ENCODE data around the gene TNPO1. TPM values are rescaled to one million over a fixed set of nuclear protein-coding genes. Genes with fewer than 3 reads are reported as not detected.

Gene TNPO1
- total and polyA plus RNA-seq, 9 of the 15 experiments (the other 6 are each of a cell fraction or from before 2014, with no cell fraction given), result 20.8 to 176 (median 97.9) TPM

- FAIRE-seq, result no peak
- intact Hi-C loops (cut with micrococcal nuclease), result loop anchor here (2.0 to 10.0 kb wide), 3 partner anchors 231 to 475 kb away; no protein-coding TSS in a partner anchor
- Histone ChIP-seq H3K4me3 (no peak overlapping the region), H3K27ac (ENCODE audit: extremely low read depth, low read depth, low read length) (no peak overlapping the region), H3K27me3 (ENCODE audit: control insufficient read depth in 2 of 2, insufficient read depth in 2 of 2, low read length in 2 of 2) (no peaks in the 10 kb centered on the region), H4K20me1 (replicated peaks; ENCODE audit: control insufficient read depth, insufficient read depth, low read length) (no peaks in the 10 kb centered on the region), H2AFZ (ENCODE audit: low read depth, low read length) (no peak overlapping the region), H3K9me3 (replicated peaks; ENCODE audit: control insufficient read depth, insufficient read depth, low read depth, low read length) (no peaks in the 10 kb centered on the region), H3K9me1 (ENCODE audit: control insufficient read depth, insufficient read depth, low read length) (no peaks in the 10 kb centered on the region), H3K4me2 (ENCODE audit: insufficient read depth, low read length) (no peak overlapping the region), H3K4me1 (replicated peaks in 1 of 2; ENCODE audit: control insufficient read depth in 2 of 2, insufficient read depth in 2 of 2, low read length in 2 of 2) (peaks cover 0 to 12% of the 10 kb centered on the region in 2 experiments; a peak in 2 of 5 replicates), H3K9ac (ENCODE audit: insufficient read depth in 1 of 2, low read depth in 2 of 2, low read length in 2 of 2) (no peak overlapping the region), H3K36me3 (ENCODE audit: control insufficient read depth, insufficient read depth, low read length) (no peaks in the 10 kb centered on the region), H3K79me2 (ENCODE audit: control insufficient read depth, insufficient read depth, low read length) (no peaks in the 10 kb centered on the region)
- no peak for ATAC-seq
- in situ Hi-C loops (cut with MboI), result no loop called here
- WGBS (ENCODE audit: insufficient coverage, low coverage, missing lambda C conversion rate), result 40% methylated on average over 1 of the region's 1 CpG
- POLR2A ChIA-PET, result interaction anchor here (0.6 to 1.4 kb wide), 4 partner anchors 12 to 75 kb away, joined by 3 to 5 read pairs (median 3); no protein-coding TSS in a partner anchor
- no peak for DNase-seq (ENCODE audit: extremely low read depth in 1 of 4, low spot score in 3 of 4)
- CTCF ChIA-PET (ENCODE audit: low intra/inter-chr PET ratio), result no interaction called here
- no TSS peak for BruUV-seq (replicated peaks)
- TF ChIP-seq CLOCK (CRISPR knock-in tag; IDR thresholded peaks at IDR 0.05; ENCODE audit: borderline replicate concordance), result no peak
- no peak for TF ChIP-seq PBX2 (CRISPR knock-in tag; IDR thresholded peaks at IDR 0.05; ENCODE audit: low read depth)
- 0 out of 2 replicates have a peak, but pooled peaks have one; percentile 32 for TF ChIP-seq PBX2 (tag; conservative IDR thresholded peaks at IDR 0.05; ENCODE audit: low read depth)
- peak; percentile 34; the same call in 1 of the 2 replicates for TF ChIP-seq NFE2L1 (tag; IDR thresholded peaks at IDR 0.05; ENCODE audit: borderline replicate concordance, low read depth)
- no peak for TF ChIP-seq PATZ1 (CRISPR knock-in tag; IDR thresholded peaks at IDR 0.05; ENCODE audit: borderline replicate concordance)
- TF ChIP-seq HMG20B (CRISPR knock-in tag; IDR thresholded peaks at IDR 0.05), result no peak
- TF ChIP-seq NFE2 (IDR thresholded peaks at IDR 0.05; ENCODE audit: low read depth), result peak; percentile 74
- no peak for TF ChIP-seq TGIF2 (CRISPR knock-in tag; IDR thresholded peaks at IDR 0.05)
- TF ChIP-seq MEIS2 (IDR thresholded peaks at IDR 0.05; ENCODE audit: partially characterized antibody), result peak; percentile 66
- TF ChIP-seq MAFG (tag; conservative IDR thresholded peaks at IDR 0.05), result peak; percentile 82
These were observed 25.5 kb downstream of the TNPO1 start for GRCh38 chr5:72841756-72842535.
